GM18502 (cell line): Measurements from ENCODE around the gene TMEM222.

Source experiments
- ATAC-seq: cut with Tn5 transposase; IDR thresholded peaks from one replicate; pipeline ENCODE4 v1.9.1; 2021; ENCODE audit warnings: mild to moderate bottlenecking; ENCODE audit not compliant: unreplicated experiment, poor library complexity

The TMEM222 gene

GRCh38 chr1:27306071-27306470 is 15.9 kb upstream of the TMEM222 start:
- no peak for ATAC-seq

- no peak for ATAC-seq
Observed at GRCh38 chr1:27306892-27307761, 14.8 kb upstream of the TMEM222 start.

DNA sequence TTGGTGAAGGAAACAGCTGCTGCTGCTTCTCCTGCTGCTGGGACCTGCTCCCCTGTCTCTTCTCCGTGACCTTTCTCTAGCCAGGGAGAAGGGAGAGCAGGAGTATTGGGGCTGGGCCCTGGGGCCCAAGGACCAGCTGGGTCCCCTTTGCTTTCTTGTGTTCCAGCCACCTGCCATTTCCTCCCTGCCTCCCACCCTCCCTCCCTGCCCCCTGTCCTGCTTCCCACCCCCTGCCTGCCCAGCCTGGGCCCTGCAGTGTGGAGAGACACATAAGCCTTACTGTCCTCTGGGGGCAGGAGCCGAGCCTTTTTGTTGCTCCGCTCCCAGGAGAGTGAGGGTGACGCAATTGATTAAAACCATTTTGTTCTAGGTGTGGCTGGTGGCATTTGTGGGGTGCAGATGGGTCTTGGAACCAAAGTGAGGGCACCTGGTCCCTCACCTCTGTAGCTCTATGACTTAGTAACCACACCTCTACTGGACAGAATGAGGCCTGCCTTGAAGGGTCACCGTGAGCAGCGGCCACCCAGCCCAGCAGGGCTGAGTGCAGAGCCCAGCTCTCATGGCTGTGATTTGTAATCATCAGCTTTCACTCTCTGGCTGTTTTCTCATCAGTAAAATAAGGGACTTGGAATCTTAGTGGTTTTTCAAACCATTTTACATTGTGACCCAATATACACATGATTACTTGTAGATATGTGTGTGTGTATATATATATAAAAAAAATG is 13.9 kb upstream of the TMEM222 start:
- no peak for ATAC-seq

DNA sequence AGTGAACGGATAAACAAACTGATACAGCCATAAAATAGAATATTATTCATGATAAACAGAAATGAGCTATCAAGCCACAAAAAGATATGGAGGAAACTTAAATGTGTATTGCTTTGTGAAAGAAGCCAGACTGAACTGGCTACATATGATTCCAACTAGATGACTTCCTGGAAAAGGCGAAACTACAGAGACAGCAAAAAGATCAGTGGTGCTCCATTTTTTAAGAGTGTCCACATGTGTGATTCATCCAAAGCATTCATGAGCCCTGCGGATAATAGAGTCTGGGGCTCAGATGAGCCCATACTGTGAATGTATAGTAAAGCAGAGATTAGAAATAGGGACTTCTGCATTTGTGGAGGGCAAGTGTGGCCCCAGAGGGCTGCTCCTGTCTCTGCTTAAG is 7.8 kb upstream of the TMEM222 start:
- no peak for ATAC-seq

- no peak for ATAC-seq
Observed at GRCh38 chr1:27314737-27315136, 7.2 kb upstream of the TMEM222 start.

DNA sequence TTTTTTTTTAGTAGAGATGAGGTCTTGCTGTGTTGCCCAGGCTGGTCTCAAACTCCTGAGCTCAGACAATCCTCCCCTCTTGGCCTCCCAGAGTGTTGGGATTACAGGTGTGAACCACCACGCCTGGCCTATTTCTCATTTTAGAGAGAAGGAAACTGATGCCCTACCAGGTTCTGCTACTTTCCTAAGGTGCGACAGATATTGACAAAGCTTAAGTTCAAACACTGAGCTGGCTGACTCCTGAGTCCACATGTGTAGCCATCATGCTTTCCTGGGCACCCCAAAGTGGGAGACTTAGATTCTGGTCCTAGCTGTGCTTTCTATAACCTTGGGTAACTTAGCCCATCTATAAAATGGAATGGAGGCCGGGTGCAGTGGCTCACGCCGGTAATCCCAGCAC is 5.1 kb upstream of the TMEM222 start:
- ATAC-seq = no peak

DNA sequence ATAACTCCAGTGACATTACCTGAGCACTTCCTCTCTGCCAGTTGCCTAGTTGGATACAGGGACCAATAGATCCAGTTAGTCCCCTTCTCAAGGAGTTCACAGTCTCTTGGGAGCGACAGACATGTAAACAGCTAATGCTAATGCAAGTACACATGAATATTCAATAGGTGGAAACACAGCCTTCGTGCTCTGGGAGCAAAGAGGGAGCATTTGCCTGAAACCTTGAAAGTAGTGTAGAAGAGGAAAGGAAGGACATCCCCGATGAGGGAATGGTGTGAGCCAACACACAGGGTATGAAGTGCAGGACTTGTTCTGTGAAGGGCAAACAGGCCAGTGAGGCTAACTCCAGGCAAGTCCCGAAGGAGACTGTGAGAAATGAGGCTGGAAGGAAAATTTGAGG is 3.8 kb upstream of the TMEM222 start:
- ATAC-seq = no peak

GRCh38 chr1:27318596-27318995 is 3.4 kb upstream of the TMEM222 start:
- ATAC-seq = no peak

DNA sequence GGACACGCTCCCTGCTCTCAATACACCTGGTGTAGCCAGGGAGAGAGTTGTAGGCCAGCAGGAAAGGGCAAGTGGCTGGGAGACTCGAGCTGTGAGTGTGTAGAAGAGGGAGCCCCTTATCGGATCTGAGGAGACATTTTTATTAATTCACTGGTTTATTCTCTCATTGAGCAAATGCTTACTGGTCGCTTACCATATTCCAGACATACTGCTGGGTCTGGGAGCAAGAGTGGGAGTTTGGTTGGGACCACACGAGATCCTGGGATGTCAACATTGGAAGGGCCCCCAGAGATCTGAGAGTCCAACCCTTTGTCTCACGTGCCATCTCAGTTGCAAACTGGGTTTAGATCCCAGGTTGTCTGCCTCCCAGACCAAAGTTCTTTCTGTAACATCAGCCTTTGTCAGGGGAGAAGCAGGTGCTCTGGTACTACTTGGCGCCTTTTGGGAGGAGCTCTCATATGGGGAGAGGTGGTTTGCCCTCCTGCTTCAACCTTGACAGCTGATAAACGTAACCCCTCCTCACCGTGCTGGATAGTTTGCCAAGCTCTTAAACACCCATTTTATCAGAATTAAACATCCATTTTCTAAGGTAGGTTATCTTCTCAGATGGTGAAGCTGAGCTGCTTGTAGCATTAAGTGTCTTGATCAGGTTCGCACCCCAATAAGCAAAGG is 742 bp downstream of the TMEM222 start:
- ATAC-seq = no peak

GRCh38 chr1:27325286-27325685 is 3.3 kb downstream of the TMEM222 start:
- ATAC-seq = no peak

- no peak for ATAC-seq
Observed at GRCh38 chr1:27327964-27328363, 6.0 kb downstream of the TMEM222 start.

GRCh38 chr1:27330786-27331185 is 8.8 kb downstream of the TMEM222 start:
- ATAC-seq = no peak

DNA sequence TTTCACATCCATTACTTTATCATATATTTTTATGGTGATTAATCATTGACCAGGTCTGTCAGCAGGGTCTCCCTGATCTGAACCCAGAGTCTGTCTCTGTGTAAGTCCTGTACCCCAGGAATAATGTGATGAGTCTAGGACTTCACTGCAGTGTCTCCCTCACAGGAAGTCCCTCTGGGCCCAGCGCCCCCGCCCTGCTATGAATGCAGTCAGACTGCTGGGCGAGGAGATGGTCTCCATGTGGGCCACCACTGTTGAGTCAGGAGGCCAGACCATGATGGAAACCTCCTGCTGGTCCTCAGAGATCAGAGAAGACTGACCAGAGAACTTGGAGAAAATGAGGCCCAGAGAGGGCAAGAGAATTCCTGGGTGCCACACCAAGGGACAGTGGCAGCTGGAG is 9.5 kb downstream of the TMEM222 start:
- ATAC-seq = no peak

- ATAC-seq = no peak
Observed at GRCh38 chr1:27331922-27332321, 10.0 kb downstream of the TMEM222 start.

- ATAC-seq = no peak
Observed at GRCh38 chr1:27332536-27333281, 10.7 kb downstream of the TMEM222 start.

DNA sequence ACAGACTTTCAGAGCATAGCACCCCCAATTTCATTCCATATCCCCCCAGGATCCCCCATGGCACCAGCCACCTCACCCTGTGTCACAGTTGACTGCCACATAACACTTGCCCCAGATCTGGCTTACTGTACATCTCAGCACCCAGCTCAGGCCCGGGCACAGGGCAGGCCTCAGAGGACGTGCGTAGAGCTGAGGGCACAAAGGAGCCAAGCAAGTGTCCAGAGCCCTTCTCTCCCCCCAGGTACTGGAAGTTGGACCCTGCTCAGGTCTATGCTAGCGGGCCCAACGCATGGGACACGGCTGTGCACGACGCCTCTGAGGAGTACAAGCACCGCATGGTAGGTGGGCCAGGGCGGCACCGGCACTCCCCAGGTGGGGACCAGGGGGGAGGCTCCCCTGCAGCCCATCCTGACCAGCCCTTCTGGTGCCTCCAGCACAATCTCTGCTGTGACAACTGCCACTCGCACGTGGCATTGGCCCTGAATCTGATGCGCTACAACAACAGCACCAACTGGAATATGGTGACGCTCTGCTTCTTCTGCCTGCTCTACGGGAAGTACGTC is 11.8 kb downstream of the TMEM222 start:
- ATAC-seq = no peak

DNA sequence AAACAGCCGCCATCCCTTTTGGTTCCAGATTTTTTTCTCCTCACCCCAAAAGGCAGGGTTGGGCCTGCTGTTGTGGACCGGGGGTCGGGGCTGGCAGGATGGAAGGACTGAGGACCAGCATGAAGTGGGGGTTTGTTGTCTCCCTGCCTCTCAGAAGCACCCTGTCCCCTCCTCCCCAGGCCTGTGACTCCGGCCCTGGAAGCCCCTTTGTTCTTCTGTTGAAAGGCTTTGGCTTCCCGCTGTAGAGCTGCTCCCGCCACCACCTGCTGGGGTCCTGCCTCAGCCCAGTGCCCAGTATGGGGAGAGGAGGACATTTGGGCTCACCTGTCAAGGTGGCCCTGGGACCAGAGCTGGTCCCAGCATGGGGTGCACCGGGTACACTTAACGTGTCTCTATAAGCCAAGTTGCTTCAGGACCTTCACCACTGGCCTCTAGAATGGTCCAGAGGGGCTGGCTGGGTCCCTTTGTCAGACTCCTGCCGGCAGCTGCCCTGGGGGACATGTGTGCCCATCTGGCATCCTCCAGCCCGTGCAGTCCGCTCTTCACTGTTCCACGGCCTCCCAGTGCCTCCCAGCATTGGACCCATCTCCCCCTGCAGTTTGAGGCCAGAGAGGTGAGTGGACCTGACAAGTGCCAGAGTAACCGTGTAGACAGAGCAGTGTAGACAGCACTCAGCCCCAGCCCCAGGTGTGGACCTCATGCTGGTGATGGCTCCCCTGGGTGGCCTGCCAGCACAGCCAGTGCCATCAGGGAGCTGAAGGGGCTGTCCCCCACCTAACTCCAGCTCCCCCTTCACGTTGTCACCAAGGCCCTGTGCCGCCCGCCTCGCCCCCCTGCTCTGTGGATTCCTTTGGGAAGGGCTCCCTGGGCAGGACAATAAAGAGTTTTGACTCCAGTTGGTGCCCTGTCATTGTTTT is 13.8 kb downstream of the TMEM222 start:
- no peak for ATAC-seq

DNA sequence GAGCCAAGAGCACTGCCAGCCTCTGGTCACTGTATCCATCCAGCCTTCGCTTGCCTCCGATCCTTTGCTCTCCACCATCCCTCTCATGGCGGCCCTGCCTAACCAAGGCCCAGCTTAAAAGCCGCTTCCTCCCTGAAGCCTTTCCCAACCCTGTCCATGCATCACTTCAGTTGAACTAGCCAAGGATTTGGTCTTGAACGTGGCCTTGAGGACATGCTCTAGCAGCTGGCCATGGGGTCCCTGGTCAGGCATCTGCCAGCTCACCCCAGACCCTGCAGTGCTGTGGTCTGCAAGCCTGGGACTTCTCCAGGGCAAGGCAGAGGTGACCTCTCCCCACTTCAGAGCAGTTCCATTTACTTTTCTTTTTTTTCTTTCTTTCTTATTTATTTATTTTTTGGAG is 14.8 kb downstream of the TMEM222 start:
- no peak for ATAC-seq

GRCh38 chr1:27338751-27339150 is 16.8 kb downstream of the TMEM222 start:
- no peak for ATAC-seq
